SK-N-SH (cell line): ENCODE data around the gene THSD7A. TPM values are rescaled to one million over a fixed set of nuclear protein-coding genes. Genes with fewer than 3 reads are reported as not detected.

Experiments
- CTCF ChIA-PET: fragments of 300-600, 350-600 bp; formaldehyde crosslinking; extraction: SDS; loops from one replicate; lab custom pipeline; 2021; lab: Yijun Ruan, JAX
- POLR2A ChIA-PET: fragments of 350-600 bp; sonication (Branson Sonifier 250); formaldehyde crosslinking; extraction: SDS; loops from one replicate; lab custom pipeline; 2020; ENCODE audit warnings: antibody characterized with exemption, inconsistent platforms; lab: Yijun Ruan, JAX
- DNase-seq: peaks from one replicate; pipeline ENCODE4 v3.0.0; 2012
- H2AFZ ChIP-seq: fragments of 200-600 bp; sonication (generic); 2 replicates; pipeline ENCODE4 v1.8.1; 2016; ENCODE audit warnings: antibody characterized with exemption, mild to moderate bottlenecking, low read depth
- H3F3A ChIP-seq: fragments of 200-600 bp; sonication (generic); replicated peaks from 2 replicates; pipeline ENCODE3; 2016; ENCODE audit warnings: antibody characterized with exemption, mild to moderate bottlenecking; ENCODE audit not compliant: insufficient read depth
- H3K27ac ChIP-seq, 2 experiments: fragments of 200-500 bp in 1 of 2; fragments of 200-600 bp in 1 of 2; sonication (Bioruptor generic) in 1 of 2; sonication (generic), shearing (Covaris generic) in 1 of 2; 2 replicates each; pipeline versions ENCODE4 v1.5.1 to v1.6.1; 2014 to 2016; ENCODE audit warnings: low read depth in 2 of 2, inconsistent platforms in 1 of 2, low read length in 1 of 2, mild to moderate bottlenecking in 1 of 2, mixed read lengths in 1 of 2
- H3K27me3 ChIP-seq: fragments of 200-600 bp; sonication (generic), shearing (Covaris generic); 2 replicates; pipeline ENCODE4 v1.6.1; 2016; ENCODE audit warnings: mixed run types; ENCODE audit not compliant: insufficient read depth
- H3K36me3 ChIP-seq, 2 experiments: fragments of 200-500 bp in 1 of 2; fragments of 200-600 bp in 1 of 2; sonication (Bioruptor generic) in 1 of 2; sonication (generic) in 1 of 2; replicated peaks in 1 of 2; 2 replicates each; pipeline versions ENCODE3 to v1.5.1; 2014 to 2016; ENCODE audit warnings: low read length in 1 of 2, mild to moderate bottlenecking in 1 of 2; ENCODE audit not compliant: insufficient read depth in 2 of 2, control insufficient read depth in 1 of 2
- H3K4me1 ChIP-seq, 2 experiments: fragments of 200-500 bp in 1 of 2; fragments of 200-600 bp in 1 of 2; sonication (Bioruptor generic) in 1 of 2; sonication (generic), shearing (Covaris generic) in 1 of 2; 2 replicates each; pipeline versions ENCODE4 v1.5.1 to v1.6.1; 2014 to 2016; ENCODE audit warnings: low read depth in 1 of 2, low read length in 1 of 2, mixed run types in 1 of 2; ENCODE audit not compliant: insufficient read depth in 2 of 2, control insufficient read depth in 1 of 2
- H3K4me2 ChIP-seq: fragments of 200-600 bp; sonication (generic), shearing (Covaris generic); 2 replicates; pipeline ENCODE4 v1.6.1; 2017; ENCODE audit warnings: mixed run types
- H3K4me3 ChIP-seq, 2 experiments: fragments of 200-500 bp in 1 of 2; fragments of 200-600 bp in 1 of 2; sonication (Bioruptor generic) in 1 of 2; sonication (generic), shearing (Covaris generic) in 1 of 2; 2 replicates each; pipeline versions ENCODE4 v1.5.1 to v1.8.1; 2014 to 2016; ENCODE audit warnings: low read depth in 2 of 2, inconsistent platforms in 1 of 2, low read length in 1 of 2, mild to moderate bottlenecking in 1 of 2, mixed read lengths in 1 of 2, moderate library complexity in 1 of 2
- H3K79me2 ChIP-seq: fragments of 200-600 bp; sonication (generic); 2 replicates; pipeline ENCODE4 v1.8.1; 2017; ENCODE audit warnings: mild to moderate bottlenecking; ENCODE audit not compliant: insufficient read depth
- H3K9ac ChIP-seq: fragments of 200-600 bp; sonication (generic); 2 replicates; pipeline ENCODE4 v1.6.1; 2017; ENCODE audit warnings: mixed run types
- H3K9me2 ChIP-seq: fragments of 200-600 bp; sonication (generic); 2 replicates; pipeline ENCODE4 v1.6.1; 2017; ENCODE audit warnings: mixed run types
- H3K9me3 ChIP-seq: fragments of 200-600 bp; sonication (generic); 2 replicates; pipeline ENCODE4 v1.6.1; 2017; ENCODE audit warnings: mixed run types, mild to moderate bottlenecking, moderate library complexity
- H4K20me1 ChIP-seq: fragments of 200-600 bp; sonication (generic); 2 replicates; pipeline ENCODE4 v1.6.1; 2017; ENCODE audit warnings: mild to moderate bottlenecking, mixed run types; ENCODE audit not compliant: insufficient read depth
- CTCF ChIP-seq: fragments of 200-600 bp; sonication (generic); IDR thresholded peaks from 2 replicates; pipeline ENCODE4 v1.6.1; 2017; ENCODE audit warnings: antibody characterized with exemption, mild to moderate bottlenecking, moderate library complexity
- EP300 ChIP-seq, 2 experiments: IDR thresholded peaks; 2 replicates each; pipeline versions ENCODE4 v1.4.0 to v1.6.1; 2012; ENCODE audit warnings: borderline replicate concordance in 1 of 2, low read depth in 1 of 2, low read length in 1 of 2
- EZH2phosphoT487 ChIP-seq: fragments of 200-600 bp; sonication (generic); IDR thresholded peaks from 2 replicates; pipeline ENCODE4 v1.6.1; 2017; ENCODE audit warnings: low read depth, mixed run types, mild to moderate bottlenecking, antibody characterized with exemption, moderate library complexity, borderline replicate concordance
- GABPA ChIP-seq: IDR thresholded peaks from 2 replicates; pipeline ENCODE4 v1.4.0; 2012; ENCODE audit warnings: low read depth, mild to moderate bottlenecking
- MAX ChIP-seq: IDR thresholded peaks from 2 replicates; pipeline ENCODE4 v1.4.0; 2012; ENCODE audit warnings: low read depth
- MXI1 ChIP-seq: IDR thresholded peaks from 2 replicates; pipeline ENCODE4 v1.6.1; 2012; ENCODE audit warnings: mild to moderate bottlenecking, low read depth, low read length, improper control_type of control experiment
- RAD21 ChIP-seq: IDR thresholded peaks from 2 replicates; pipeline ENCODE4 v1.6.1; 2012; ENCODE audit warnings: mild to moderate bottlenecking, low read length
- SIN3A ChIP-seq: IDR thresholded peaks from 2 replicates; pipeline ENCODE4 v1.6.1; 2012; ENCODE audit warnings: low read depth, mild to moderate bottlenecking, low read length, moderate library complexity, borderline replicate concordance
- SMC3 ChIP-seq: IDR thresholded peaks from 2 replicates; pipeline ENCODE4 v1.6.1; 2012; ENCODE audit warnings: low read depth, low read length, improper control_type of control experiment
- TCF12 ChIP-seq: IDR thresholded peaks from 2 replicates; pipeline ENCODE4 v1.4.0; 2012
- TEAD4 ChIP-seq: IDR thresholded peaks from 2 replicates; pipeline ENCODE4 v1.4.0; 2012; ENCODE audit warnings: mild to moderate bottlenecking, borderline replicate concordance; ENCODE audit not compliant: insufficient read depth
- USF2 ChIP-seq: fragments of 150-350 bp; IDR thresholded peaks from 2 replicates; pipeline ENCODE4 v1.6.1; 2017; ENCODE audit warnings: antibody characterized with exemption, low read length, low read depth, borderline replicate concordance
- YY1 ChIP-seq: IDR thresholded peaks from 2 replicates; pipeline ENCODE4 v1.4.0; 2012; ENCODE audit warnings: low read depth, mild to moderate bottlenecking
- WGBS: methylation state at CpG from one replicate; pipeline ENCODE4 v1.1.6; 2017; ENCODE audit warnings: low lambda C conversion rate; 5-methylcytosine and 5-hydroxymethylcytosine counted together
- polyA plus RNA-seq, 3 experiments: library from polyadenylated mRNA; depleted of rRNA; stranded (reverse); fragments of >200 nt; gene quantifications; 2 replicates each; pipeline ENCODE4 v1.2.3, GENCODE V29; 2012

The THSD7A gene
- polyA plus RNA-seq, 1 of the 3 experiments (the other 2 are of a cell fraction): 0.16 TPM

GRCh38 chr7:11486271-11486670 is 345.7 kb downstream of the THSD7A start:
- CTCF ChIA-PET: no interaction called here
- Histone ChIP-seq H2AFZ (no peak overlapping the region), H3K4me1 (peaks cover 0 to 3% of the 10 kb centered on the region in 2 experiments; a peak in 2 of 4 replicates), H3K4me2 (no peak overlapping the region), H3K9me3 (no peaks in the 10 kb centered on the region), H3F3A (no peaks in the 10 kb centered on the region), H4K20me1 (no peaks in the 10 kb centered on the region), H3K9ac (no peak overlapping the region), H3K79me2 (no peaks in the 10 kb centered on the region), H3K9me2 (no peaks in the 10 kb centered on the region), H3K27me3 (no peaks in the 10 kb centered on the region), H3K36me3 (no peaks in the 10 kb centered on the region), H3K27ac (no peak overlapping the region), H3K4me3 (no peak overlapping the region)
- WGBS: 18% methylated on average over 2 of the region's 2 CpGs
- TF ChIP-seq RAD21 (peak; percentile 50), USF2 (no peak), SMC3 (peak; percentile 13; the same call in 1 of the 2 replicates)
- no peak for DNase-seq
- POLR2A ChIA-PET: no interaction called here

GRCh38 chr7:11485636-11486035 is 346.4 kb downstream of the THSD7A start:
- ChIA-PET POLR2A (no interaction called here), CTCF (no interaction called here)
- peaks cover 0 to 3% of the 10 kb centered on the region in 2 experiments; a peak in 2 of 4 replicates for H3K4me1 ChIP-seq
- no peaks in the 10 kb centered on the region for H3K9me3 ChIP-seq
- H3K4me2 ChIP-seq: no peak overlapping the region
- DNase-seq: no peak
- TF ChIP-seq MXI1 (no peak), CTCF (no peak), YY1 (no peak), EP300 (IDR thresholded peaks at IDR 0.05; ENCODE audit: borderline replicate concordance in 1 of 2, low read depth in 1 of 2, low read length in 1 of 2) (no peak), TEAD4 (no peak), TCF12 (no peak), SIN3A (no peak), MAX (no peak), GABPA (no peak), EZH2phosphoT487 (no peak)
- no peaks in the 10 kb centered on the region for H3K27me3 ChIP-seq
- H3K9me2 ChIP-seq: no peaks in the 10 kb centered on the region
- no peak overlapping the region for H3K9ac ChIP-seq
- H4K20me1 ChIP-seq: no peaks in the 10 kb centered on the region
- peaks cover 0 to 6% of the 10 kb centered on the region in 2 experiments for H3K36me3 ChIP-seq
- no peak overlapping the region for H3K27ac ChIP-seq
- no peaks in the 10 kb centered on the region for H3K79me2 ChIP-seq
- H3F3A ChIP-seq: no peaks in the 10 kb centered on the region
- no peak overlapping the region for H2AFZ ChIP-seq
- no peak overlapping the region for H3K4me3 ChIP-seq
